Mesendoderm (in vitro differentiated cells): ENCODE measurements around the gene PTPN20.

Source experiments
- DNase-seq: peaks from one replicate; pipeline ENCODE4 v3.0.0; 2013
- H2AK5ac ChIP-seq: 2 replicates; pipeline ENCODE4 v1.6.1; 2013; ENCODE audit warnings: low read length, inconsistent platforms
- H2BK120ac ChIP-seq: 2 replicates; pipeline ENCODE4 v1.6.1; 2013; ENCODE audit warnings: low read depth, mild to moderate bottlenecking, low read length, moderate library complexity, mixed read lengths
- H2BK15ac ChIP-seq: replicated peaks from 2 replicates; pipeline ENCODE4 v1.6.1; 2013; ENCODE audit warnings: low read depth, mild to moderate bottlenecking, moderate library complexity
- H2BK5ac ChIP-seq: 2 replicates; pipeline ENCODE4 v1.6.1; 2013; ENCODE audit warnings: low read length, inconsistent platforms
- H3K18ac ChIP-seq: 2 replicates; pipeline ENCODE4 v1.6.1; 2013; ENCODE audit warnings: mild to moderate bottlenecking, low read length, mixed read lengths
- H3K23ac ChIP-seq: one replicate; pipeline ENCODE4 v1.6.1; 2013; ENCODE audit warnings: low read length
- H3K27ac ChIP-seq: 2 replicates; pipeline ENCODE4 v1.5.1; 2013; ENCODE audit warnings: low read depth, mild to moderate bottlenecking, inconsistent platforms, low read length, moderate library complexity
- H3K27me3 ChIP-seq: 2 replicates; pipeline ENCODE4 v1.6.1; 2013; ENCODE audit warnings: low read length, control low read depth, mild to moderate bottlenecking, inconsistent platforms; ENCODE audit not compliant: insufficient read depth, poor library complexity
- H3K36me3 ChIP-seq: 2 replicates; pipeline ENCODE4 v1.6.1; 2013; ENCODE audit warnings: low read length, inconsistent platforms; ENCODE audit not compliant: control insufficient read depth, insufficient read depth
- H3K4ac ChIP-seq: one replicate; pipeline ENCODE4 v1.6.1; 2013; ENCODE audit warnings: low read depth, mild to moderate bottlenecking, low read length, moderate library complexity
- H3K4me1 ChIP-seq: 2 replicates; pipeline ENCODE4 v1.6.1; 2013; ENCODE audit warnings: low read depth, low read length, inconsistent platforms; ENCODE audit not compliant: control insufficient read depth
- H3K4me2 ChIP-seq: 2 replicates; pipeline ENCODE4 v1.6.1; 2013; ENCODE audit warnings: low read length
- H3K4me3 ChIP-seq: 2 replicates; pipeline ENCODE4 v1.5.1; 2013; ENCODE audit warnings: mild to moderate bottlenecking, low read length
- H3K56ac ChIP-seq: one replicate; pipeline ENCODE4 v1.6.1; 2013; ENCODE audit warnings: low read length
- H3K79me1 ChIP-seq: 2 replicates; pipeline ENCODE4 v1.6.1; 2013; ENCODE audit warnings: low read length, inconsistent platforms
- H3K79me2 ChIP-seq: 2 replicates; pipeline ENCODE4 v1.6.1; 2013; ENCODE audit warnings: mild to moderate bottlenecking, low read length; ENCODE audit not compliant: control insufficient read depth, insufficient read depth
- H3K9ac ChIP-seq: 2 replicates; pipeline ENCODE4 v1.6.1; 2013; ENCODE audit warnings: low read length, inconsistent platforms
- H4K5ac ChIP-seq: one replicate; pipeline ENCODE4 v1.6.1; 2013; ENCODE audit warnings: low read length
- H4K8ac ChIP-seq: one replicate; pipeline ENCODE4 v1.6.1; 2013; ENCODE audit warnings: low read depth, mild to moderate bottlenecking, control low read depth, low read length, moderate library complexity
- WGBS: extraction: QIAGEN DNeasy Blood & Tissue Kit; methylation state at CpG from one replicate; pipeline ENCODE4 v1.1.7; 2013; ENCODE audit warnings: low lambda C conversion rate, missing lambda C conversion rate; ENCODE audit not compliant: insufficient coverage; ENCODE audit errors: extremely low coverage; 5-methylcytosine and 5-hydroxymethylcytosine counted together

Gene PTPN20

GRCh38 chr10:47024399-47025252, 113.4 kb downstream of the PTPN20 start:
- Histone ChIP-seq H3K36me3 (no peaks in the 10 kb centered on the region), H3K79me1 (no peaks in the 10 kb centered on the region), H3K27ac (no peak overlapping the region), H3K4me2 (no peak overlapping the region), H3K56ac (peak overlapping the region; percentile 65), H3K4me1 (no peaks in the 10 kb centered on the region), H2BK120ac (no peak overlapping the region), H3K23ac (no peak overlapping the region), H3K9ac (no peak overlapping the region), H4K5ac (no peak overlapping the region), H3K18ac (no peak overlapping the region), H3K4me3 (no peak overlapping the region), H3K27me3 (no peaks in the 10 kb centered on the region), H2AK5ac (no peak overlapping the region), H3K79me2 (no peaks in the 10 kb centered on the region), H2BK5ac (no peak overlapping the region), H4K8ac (no peak overlapping the region), H2BK15ac (no peak overlapping the region), H3K4ac (no peak overlapping the region)
- peak; percentile 68 for DNase-seq
- no CpG with 5 or more reads among the region's 9 CpGs for WGBS

GRCh38 chr10:47025253-47025539, 114.0 kb downstream of the PTPN20 start:
- no peaks in the 10 kb centered on the region for H3K27me3 ChIP-seq
- no peaks in the 10 kb centered on the region for H3K79me1 ChIP-seq
- no peak overlapping the region for H3K4me3 ChIP-seq
- H2AK5ac ChIP-seq = no peak overlapping the region
- no peaks in the 10 kb centered on the region for H3K36me3 ChIP-seq
- H4K8ac ChIP-seq = no peak overlapping the region
- H2BK5ac ChIP-seq = no peak overlapping the region
- no peak overlapping the region for H3K23ac ChIP-seq
- no CpG with 5 or more reads among the region's 4 CpGs for WGBS
- no peak overlapping the region for H3K4ac ChIP-seq
- no peak overlapping the region for H3K9ac ChIP-seq
- H3K27ac ChIP-seq = no peak overlapping the region
- H2BK120ac ChIP-seq = no peak overlapping the region
- no peaks in the 10 kb centered on the region for H3K4me1 ChIP-seq
- no peak for DNase-seq
- H2BK15ac ChIP-seq = no peak overlapping the region
- H3K79me2 ChIP-seq = no peaks in the 10 kb centered on the region
- H3K18ac ChIP-seq = no peak overlapping the region
- no peak overlapping the region for H3K56ac ChIP-seq
- no peak overlapping the region for H3K4me2 ChIP-seq
- H4K5ac ChIP-seq = no peak overlapping the region

DNA sequence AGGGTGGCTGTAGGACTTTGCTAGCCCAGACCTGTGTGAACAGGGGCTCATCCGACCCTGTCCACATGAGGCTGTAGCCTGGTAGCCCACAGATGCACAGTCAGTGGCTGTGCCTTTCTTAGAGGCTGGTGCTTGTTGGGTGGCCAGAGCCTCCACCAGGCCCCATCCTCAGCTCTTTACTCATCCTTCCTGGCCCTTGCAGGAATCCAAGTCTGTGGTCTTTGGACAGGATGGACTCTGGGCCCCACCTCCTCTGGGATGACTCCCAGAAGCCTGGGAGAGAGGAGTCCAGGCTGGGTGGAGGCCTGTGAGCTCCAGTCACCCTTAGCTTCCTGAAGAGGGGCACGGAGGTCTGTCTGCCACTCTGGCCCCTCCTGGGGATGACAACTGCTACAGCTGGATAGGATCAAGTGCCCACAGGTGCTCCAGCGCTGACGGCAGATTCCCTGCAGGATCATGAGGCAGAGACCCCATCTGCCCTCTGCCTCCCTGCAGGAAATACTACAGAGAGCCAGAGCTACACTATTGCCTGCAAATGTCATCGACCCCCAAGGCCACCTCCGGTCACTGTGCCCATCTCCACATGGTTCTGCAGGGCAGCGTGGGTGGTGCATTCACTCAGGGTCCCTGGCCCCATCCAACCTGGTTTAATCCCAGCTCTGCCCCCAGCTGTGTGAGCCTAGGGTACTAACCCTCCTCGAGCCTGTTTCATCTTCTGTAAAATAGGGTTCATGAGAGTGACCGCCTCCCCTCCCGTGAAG, 114.5 kb downstream of the PTPN20 start:
- Histone ChIP-seq H3K4ac (no peak overlapping the region), H2BK120ac (no peak overlapping the region), H3K4me1 (no peaks in the 10 kb centered on the region), H2BK5ac (no peak overlapping the region), H3K36me3 (no peaks in the 10 kb centered on the region), H3K18ac (no peak overlapping the region), H3K9ac (no peak overlapping the region), H4K8ac (no peak overlapping the region), H3K56ac (no peak overlapping the region), H3K79me2 (no peaks in the 10 kb centered on the region), H2BK15ac (no peak overlapping the region), H2AK5ac (no peak overlapping the region), H3K79me1 (no peaks in the 10 kb centered on the region), H3K27ac (no peak overlapping the region), H3K4me3 (no peak overlapping the region), H3K4me2 (no peak overlapping the region), H3K27me3 (no peaks in the 10 kb centered on the region), H3K23ac (no peak overlapping the region), H4K5ac (no peak overlapping the region)
- DNase-seq = no peak
- no CpG with 5 or more reads among the region's 10 CpGs for WGBS

DNA sequence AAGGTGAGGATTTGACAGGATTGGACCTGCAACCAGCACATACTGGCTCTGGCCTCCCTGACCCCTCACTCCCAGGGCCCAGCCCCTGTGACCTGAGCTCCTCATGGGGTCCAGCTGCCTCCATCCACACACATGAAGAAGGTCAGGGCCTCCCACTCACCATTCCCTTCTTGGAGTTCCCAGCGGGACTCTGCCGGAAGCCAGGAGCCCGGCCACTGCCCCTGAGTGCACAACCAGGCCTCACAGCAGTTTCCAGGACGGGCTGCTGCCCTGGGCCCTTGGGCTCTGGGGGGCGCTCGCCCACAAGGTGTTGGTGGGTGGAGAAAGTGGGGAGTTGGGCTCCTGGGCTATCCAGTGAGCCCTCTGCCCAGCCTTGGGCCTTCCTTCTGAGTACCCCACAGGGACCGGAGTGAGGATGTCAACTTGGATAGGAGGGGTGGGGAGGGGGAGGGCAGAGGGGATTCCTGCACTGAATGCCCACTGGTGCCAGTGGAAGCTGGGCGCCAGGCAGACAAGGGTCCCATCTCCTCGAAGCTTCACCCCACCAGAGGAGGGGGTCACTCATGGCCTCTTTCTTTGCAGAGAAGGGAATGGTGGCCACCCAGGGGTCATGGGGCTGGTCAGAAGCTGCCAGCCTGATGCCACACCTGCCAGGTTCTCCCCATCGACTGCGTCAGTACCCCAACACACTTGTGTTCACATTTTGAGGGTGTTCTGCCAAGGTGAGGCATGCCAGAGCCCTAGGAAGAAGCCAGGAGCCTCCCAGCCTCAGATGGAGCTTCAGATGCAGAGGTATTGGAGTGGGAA, 115.3 kb downstream of the PTPN20 start:
- no peaks in the 10 kb centered on the region for H3K79me1 ChIP-seq
- no peak overlapping the region for H3K27ac ChIP-seq
- H4K5ac ChIP-seq = no peak overlapping the region
- H3K23ac ChIP-seq = no peak overlapping the region
- H2BK120ac ChIP-seq = no peak overlapping the region
- H2AK5ac ChIP-seq = no peak overlapping the region
- no peak overlapping the region for H3K4me3 ChIP-seq
- no peaks in the 10 kb centered on the region for H3K27me3 ChIP-seq
- no peak overlapping the region for H3K4me2 ChIP-seq
- no peak overlapping the region for H3K18ac ChIP-seq
- no peaks in the 10 kb centered on the region for H3K4me1 ChIP-seq
- H3K56ac ChIP-seq = no peak overlapping the region
- H3K79me2 ChIP-seq = no peaks in the 10 kb centered on the region
- H4K8ac ChIP-seq = no peak overlapping the region
- H3K4ac ChIP-seq = no peak overlapping the region
- no peaks in the 10 kb centered on the region for H3K36me3 ChIP-seq
- no peak overlapping the region for H2BK15ac ChIP-seq
- no peak for DNase-seq
- no peak overlapping the region for H2BK5ac ChIP-seq
- no peak overlapping the region for H3K9ac ChIP-seq
- no CpG with 5 or more reads among the region's 11 CpGs for WGBS

GRCh38 chr10:47027108-47027783, 116.0 kb downstream of the PTPN20 start:
- Histone ChIP-seq H3K79me2 (no peaks in the 10 kb centered on the region), H2AK5ac (no peak overlapping the region), H3K56ac (no peak overlapping the region), H2BK5ac (no peak overlapping the region), H3K18ac (no peak overlapping the region), H3K4me3 (no peak overlapping the region), H3K4me2 (no peak overlapping the region), H3K4me1 (no peaks in the 10 kb centered on the region), H3K36me3 (no peaks in the 10 kb centered on the region), H2BK15ac (no peak overlapping the region), H3K9ac (no peak overlapping the region), H4K5ac (no peak overlapping the region), H3K27me3 (no peaks in the 10 kb centered on the region), H3K27ac (no peak overlapping the region), H3K4ac (no peak overlapping the region), H2BK120ac (no peak overlapping the region), H3K23ac (no peak overlapping the region), H4K8ac (no peak overlapping the region), H3K79me1 (no peaks in the 10 kb centered on the region)
- no CpG with 5 or more reads among the region's 9 CpGs for WGBS
- no peak for DNase-seq
